Measurements from ENCODE around the gene DEPDC4. TPM values are rescaled to one million over a fixed set of nuclear protein-coding genes. Genes with fewer than 3 reads are reported as not detected.

DEPDC4 gene
- total RNA-seq, 1 experiment from 2014 or later: 3.2 TPM

DNA sequence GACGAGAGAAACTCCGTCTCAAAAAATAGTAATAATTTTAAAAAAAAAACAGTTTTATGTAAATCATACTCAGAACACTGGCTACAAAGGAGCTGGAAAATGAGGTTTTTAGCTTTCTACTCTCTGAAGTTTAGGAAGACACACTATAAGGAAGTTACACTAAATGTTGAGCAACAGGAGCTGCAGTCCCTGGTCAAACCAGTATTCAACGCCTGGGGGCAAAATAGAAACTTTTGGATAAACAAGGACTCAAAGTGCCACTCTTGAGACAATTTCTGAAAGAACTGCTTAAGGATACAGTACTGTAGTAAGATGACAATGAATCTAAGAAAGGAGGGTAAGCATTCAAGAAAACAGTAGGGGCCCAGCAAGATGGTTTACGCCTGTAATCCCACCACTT, 37.0 kb downstream of the DEPDC4 start:
- no peak overlapping the region for H3K4ac ChIP-seq (ENCODE audit: low read depth, low read length)
- H4K20me1 ChIP-seq (ENCODE audit: control insufficient read depth, insufficient read depth, insufficient read length): no peaks in the 10 kb centered on the region
- no peak overlapping the region for H3K23ac ChIP-seq (ENCODE audit: insufficient read length, low read depth, low read length)
- no peak overlapping the region for H4K8ac ChIP-seq (replicated peaks; ENCODE audit: insufficient read length, low read depth, low read length)
- H3K27ac ChIP-seq (ENCODE audit: insufficient read length, low read depth, low read length): no peak overlapping the region
- H3K23me2 ChIP-seq (ENCODE audit: insufficient read length, low read depth, low read length, poor library complexity, severe bottlenecking): no peaks in the 10 kb centered on the region
- no peaks in the 10 kb centered on the region for H3K27me3 Mint-ChIP-seq (ENCODE audit: low read depth)
- H3K36me3 Mint-ChIP-seq (ENCODE audit: insufficient read depth in 1 of 3, low read depth in 3 of 3): peaks cover 0 to 17% (median 4%) of the 10 kb centered on the region in 3 experiments; a peak in 3 of 7 replicates
- H4K5ac ChIP-seq (ENCODE audit: insufficient read length, low read depth, low read length): no peak overlapping the region
- H3K27me3 ChIP-seq (ENCODE audit: insufficient read depth, low read length): no peaks in the 10 kb centered on the region
- H3K9me3 Mint-ChIP-seq: no peaks in the 10 kb centered on the region
- H2BK15ac ChIP-seq (ENCODE audit: low read depth, low read length): no peak overlapping the region
- no peak overlapping the region for H2BK120ac ChIP-seq (ENCODE audit: low read depth, low read length, poor library complexity, severe bottlenecking)
- H3K4me3 Mint-ChIP-seq: no peak overlapping the region
- H3K79me2 ChIP-seq (ENCODE audit: insufficient read depth, low read length): no peaks in the 10 kb centered on the region
- no peak for DNase-seq
- H2BK20ac ChIP-seq (ENCODE audit: low read depth, low read length, poor library complexity, severe bottlenecking): no peak overlapping the region
- 0 out of 4 replicates have a peak, but pooled peaks cover 0 to 4% of the 10 kb centered on the region in 2 experiments for H3K4me1 Mint-ChIP-seq
- no CpG with 5 or more reads among the region's 4 CpGs for WGBS (ENCODE audit: extremely low coverage, insufficient read length, low lambda C conversion rate)
- H3T11ph ChIP-seq (ENCODE audit: low read length): no peak overlapping the region
- H2AK5ac ChIP-seq (ENCODE audit: insufficient read length, low read length): no peak overlapping the region
- TF ChIP-seq, protein P1, sequence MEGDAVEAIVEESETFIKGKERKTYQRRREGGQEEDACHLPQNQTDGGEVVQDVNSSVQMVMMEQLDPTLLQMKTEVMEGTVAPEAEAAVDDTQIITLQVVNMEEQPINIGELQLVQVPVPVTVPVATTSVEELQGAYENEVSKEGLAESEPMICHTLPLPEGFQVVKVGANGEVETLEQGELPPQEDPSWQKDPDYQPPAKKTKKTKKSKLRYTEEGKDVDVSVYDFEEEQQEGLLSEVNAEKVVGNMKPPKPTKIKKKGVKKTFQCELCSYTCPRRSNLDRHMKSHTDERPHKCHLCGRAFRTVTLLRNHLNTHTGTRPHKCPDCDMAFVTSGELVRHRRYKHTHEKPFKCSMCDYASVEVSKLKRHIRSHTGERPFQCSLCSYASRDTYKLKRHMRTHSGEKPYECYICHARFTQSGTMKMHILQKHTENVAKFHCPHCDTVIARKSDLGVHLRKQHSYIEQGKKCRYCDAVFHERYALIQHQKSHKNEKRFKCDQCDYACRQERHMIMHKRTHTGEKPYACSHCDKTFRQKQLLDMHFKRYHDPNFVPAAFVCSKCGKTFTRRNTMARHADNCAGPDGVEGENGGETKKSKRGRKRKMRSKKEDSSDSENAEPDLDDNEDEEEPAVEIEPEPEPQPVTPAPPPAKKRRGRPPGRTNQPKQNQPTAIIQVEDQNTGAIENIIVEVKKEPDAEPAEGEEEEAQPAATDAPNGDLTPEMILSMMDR (conservative IDR thresholded peaks at IDR 0.05): no peak
- no peaks in the 10 kb centered on the region for H3K9me3 ChIP-seq (ENCODE audit: control insufficient read depth, low read depth, low read length)
- no peak overlapping the region for H3K56ac ChIP-seq (ENCODE audit: insufficient read length, low read depth, low read length)
- H2BK5ac ChIP-seq (ENCODE audit: insufficient read length, low read length): no peak overlapping the region
- H2AFZ ChIP-seq (ENCODE audit: low read length): no peak overlapping the region
- no peak overlapping the region for H3K18ac ChIP-seq (ENCODE audit: insufficient read length, low read depth, low read length)
- no peak overlapping the region for H4K91ac ChIP-seq (ENCODE audit: insufficient read length, low read depth, low read length)
- H3K79me1 ChIP-seq (ENCODE audit: insufficient read depth, low read depth, low read length, poor library complexity, severe bottlenecking): no peaks in the 10 kb centered on the region
- H2BK12ac ChIP-seq (ENCODE audit: insufficient read length, low read depth, low read length): no peak overlapping the region
- no peaks in the 10 kb centered on the region for H3K4me1 ChIP-seq (ENCODE audit: insufficient read depth, low read length)
- H3K9ac ChIP-seq (ENCODE audit: extremely low read depth, insufficient read length, low read length): no peak overlapping the region
- H3K14ac ChIP-seq (ENCODE audit: insufficient read depth, low read length): no peak overlapping the region
- no peak overlapping the region for H3K4me2 ChIP-seq (ENCODE audit: insufficient read depth, insufficient read length, low read length)
- peak overlapping the region in 1 of 3 experiments; percentile 23; a peak in 1 of 7 replicates for H3K27ac Mint-ChIP-seq

Data from H9 (cell line).